Activated CD8-positive, alpha-beta memory T cell treated with anti-CD3 and anti-CD28 coated beads, Interleukin-2, amount 10 ng/mL, durations not matched to agents 7 days and 5 days (primary cell): Measurements from ENCODE around the gene ADCY10. TPM values are rescaled to one million over a fixed set of nuclear protein-coding genes. Genes with fewer than 3 reads are reported as not detected.
"Not testable (repeated sequence)": the region's sequence is repeated elsewhere in the genome, so short reads cannot be mapped to it uniquely, and the experiment has no call there.

Experiments
- ATAC-seq: fragments of 150-1000 bp; cut with Tn5 transposase; one replicate; pipeline ENCODE4 v1.10.0; 2021; ENCODE audit warnings: moderate library complexity
- CTCF ChIA-PET: fragments of 350-600 bp; sonication (Branson Sonifier 250); formaldehyde crosslinking; loops from one replicate; lab custom pipeline; 2021; ENCODE audit warnings: antibody characterized with exemption; lab: Charles Lee
- DNase-seq: peaks from one replicate; pipeline ENCODE4 v3.0.0-alpha.2; 2020
- H3K27ac Mint-ChIP-seq: one replicate; pipeline ENCODE4 v1.8.0; 2021; ENCODE audit warnings: mild to moderate bottlenecking, mixed read lengths
- H3K27me3 Mint-ChIP-seq: one replicate; pipeline ENCODE4 v1.8.0; 2021; ENCODE audit warnings: mixed read lengths
- H3K36me3 Mint-ChIP-seq: one replicate; pipeline ENCODE4 v1.8.0; 2021; ENCODE audit warnings: mild to moderate bottlenecking, mixed read lengths
- H3K4me1 Mint-ChIP-seq: one replicate; pipeline ENCODE4 v1.8.0; 2021; ENCODE audit warnings: mixed read lengths
- H3K4me3 Mint-ChIP-seq: one replicate; pipeline ENCODE4 v1.8.0; 2021; ENCODE audit warnings: mild to moderate bottlenecking, moderate library complexity, mixed read lengths
- H3K9me3 Mint-ChIP-seq: one replicate; pipeline ENCODE4 v1.8.0; 2022; ENCODE audit warnings: low read depth, mixed read lengths
- total RNA-seq, 2 experiments: library from RNA; stranded (reverse); gene quantifications; one replicate each; pipeline ENCODE4 v1.2.3, GENCODE V29; 2021

ADCY10 gene
- total RNA-seq, 2 experiments from 2014 or later: 0.07 to 0.32 TPM

GRCh38 chr1:167866739-167867414 is 47.1 kb downstream of the ADCY10 start:
- CTCF ChIA-PET, H3K4me1 Mint-ChIP-seq, ATAC-seq, H3K9me3 Mint-ChIP-seq, H3K27me3 Mint-ChIP-seq, DNase-seq, H3K27ac Mint-ChIP-seq, H3K4me3 Mint-ChIP-seq, H3K36me3 Mint-ChIP-seq: not testable (repeated sequence)

GRCh38 chr1:167866326-167866725 is 47.6 kb downstream of the ADCY10 start:
- not testable (repeated sequence) for ATAC-seq, DNase-seq, H3K9me3 Mint-ChIP-seq, H3K36me3 Mint-ChIP-seq, H3K4me3 Mint-ChIP-seq, H3K27me3 Mint-ChIP-seq, H3K4me1 Mint-ChIP-seq, H3K27ac Mint-ChIP-seq
- CTCF ChIA-PET: interaction anchor here (0.7 kb wide), 1 partner anchor 258 kb away, joined by 3 read pairs; no protein-coding TSS in a partner anchor

- not testable (repeated sequence) for H3K27ac Mint-ChIP-seq, H3K9me3 Mint-ChIP-seq, ATAC-seq, H3K27me3 Mint-ChIP-seq, H3K4me3 Mint-ChIP-seq, H3K36me3 Mint-ChIP-seq, H3K4me1 Mint-ChIP-seq, DNase-seq
- CTCF ChIA-PET: interaction anchor here (0.7 kb wide), 1 partner anchor 259 kb away, joined by 3 read pairs; no protein-coding TSS in a partner anchor
Observed at GRCh38 chr1:167865804-167866308, 48.1 kb downstream of the ADCY10 start.

- CTCF ChIA-PET, H3K27me3 Mint-ChIP-seq: not testable (repeated sequence)
Observed at GRCh38 chr1:167865193-167865592, 48.7 kb downstream of the ADCY10 start.

GRCh38 chr1:167864392-167865032 is 49.4 kb downstream of the ADCY10 start:
- Mint-ChIP-seq H3K9me3 (no peaks in the 10 kb centered on the region), H3K36me3 (no peaks in the 10 kb centered on the region), H3K4me3 (no peak overlapping the region), H3K27ac (no peak overlapping the region), H3K27me3 (no peaks in the 10 kb centered on the region), H3K4me1 (no peaks in the 10 kb centered on the region)
- no peak for ATAC-seq
- DNase-seq: no peak
- CTCF ChIA-PET: no interaction called here

More at GRCh38 chr1:167865193-167865592, 48.7 kb downstream of the ADCY10 start:
- not testable (repeated sequence) for H3K27ac Mint-ChIP-seq, H3K4me1 Mint-ChIP-seq, H3K9me3 Mint-ChIP-seq, ATAC-seq, DNase-seq, H3K4me3 Mint-ChIP-seq, H3K36me3 Mint-ChIP-seq

- H3K27me3 Mint-ChIP-seq: no peaks in the 10 kb centered on the region
- no peaks in the 10 kb centered on the region for H3K4me1 Mint-ChIP-seq
- no peak overlapping the region for H3K4me3 Mint-ChIP-seq
- DNase-seq (no peak), ATAC-seq (no peak)
- H3K27ac Mint-ChIP-seq: no peak overlapping the region
- no peaks in the 10 kb centered on the region for H3K36me3 Mint-ChIP-seq
- no peaks in the 10 kb centered on the region for H3K9me3 Mint-ChIP-seq
- CTCF ChIA-PET: no interaction called here
Observed at GRCh38 chr1:167863921-167864279, 50.0 kb downstream of the ADCY10 start.

- ATAC-seq, H3K27ac Mint-ChIP-seq, H3K4me1 Mint-ChIP-seq, H3K36me3 Mint-ChIP-seq, H3K4me3 Mint-ChIP-seq, H3K9me3 Mint-ChIP-seq, DNase-seq, H3K27me3 Mint-ChIP-seq, CTCF ChIA-PET: not testable (repeated sequence)
Observed at GRCh38 chr1:167863191-167863920, 50.6 kb downstream of the ADCY10 start.

GRCh38 chr1:167862432-167863076 is 51.4 kb downstream of the ADCY10 start:
- H3K9me3 Mint-ChIP-seq: no peaks in the 10 kb centered on the region
- H3K27me3 Mint-ChIP-seq: no peaks in the 10 kb centered on the region
- DNase-seq (no peak), ATAC-seq (no peak)
- CTCF ChIA-PET: no interaction called here
- H3K36me3 Mint-ChIP-seq: no peaks in the 10 kb centered on the region
- no peak overlapping the region for H3K4me3 Mint-ChIP-seq
- no peak overlapping the region for H3K27ac Mint-ChIP-seq
- no peaks in the 10 kb centered on the region for H3K4me1 Mint-ChIP-seq

GRCh38 chr1:167861664-167862381 is 52.1 kb downstream of the ADCY10 start:
- DNase-seq: no peak
- H3K4me1 Mint-ChIP-seq: no peaks in the 10 kb centered on the region
- H3K27ac Mint-ChIP-seq: no peak overlapping the region
- no peak overlapping the region for H3K4me3 Mint-ChIP-seq
- H3K9me3 Mint-ChIP-seq: no peaks in the 10 kb centered on the region
- H3K27me3 Mint-ChIP-seq: no peaks in the 10 kb centered on the region
- CTCF ChIA-PET: no interaction called here
- no peaks in the 10 kb centered on the region for H3K36me3 Mint-ChIP-seq
- ATAC-seq: no peak

- Mint-ChIP-seq H3K4me3 (no peak overlapping the region), H3K4me1 (no peaks in the 10 kb centered on the region), H3K27me3 (no peaks in the 10 kb centered on the region), H3K36me3 (no peaks in the 10 kb centered on the region), H3K27ac (no peak overlapping the region), H3K9me3 (no peaks in the 10 kb centered on the region)
- ATAC-seq: no peak
- CTCF ChIA-PET: no interaction called here
- DNase-seq: no peak
Observed at GRCh38 chr1:167860231-167860923, 53.6 kb downstream of the ADCY10 start.

GRCh38 chr1:167856711-167857418 is 57.1 kb downstream of the ADCY10 start:
- H3K27me3 Mint-ChIP-seq: peaks cover 7% of the 10 kb centered on the region
- no peak overlapping the region for H3K4me3 Mint-ChIP-seq
- H3K4me1 Mint-ChIP-seq: no peaks in the 10 kb centered on the region
- H3K27ac Mint-ChIP-seq: no peak overlapping the region
- no peaks in the 10 kb centered on the region for H3K36me3 Mint-ChIP-seq
- CTCF ChIA-PET: no interaction called here
- no peak for ATAC-seq
- no peak for DNase-seq
- no peaks in the 10 kb centered on the region for H3K9me3 Mint-ChIP-seq

- peaks cover 9% of the 10 kb centered on the region for H3K27me3 Mint-ChIP-seq
- H3K9me3 Mint-ChIP-seq: no peaks in the 10 kb centered on the region
- CTCF ChIA-PET: interaction anchor here (0.6 kb wide), 1 partner anchor 39 kb away, joined by 3 read pairs; no protein-coding TSS in a partner anchor
- H3K36me3 Mint-ChIP-seq: no peaks in the 10 kb centered on the region
- H3K4me3 Mint-ChIP-seq: no peak overlapping the region
- H3K4me1 Mint-ChIP-seq: no peaks in the 10 kb centered on the region
- no peak overlapping the region for H3K27ac Mint-ChIP-seq
- no peak for ATAC-seq
- no peak for DNase-seq
Observed at GRCh38 chr1:167854184-167854583, 59.8 kb downstream of the ADCY10 start.
